Neutrophil (primary cell): Measurements from ENCODE around the gene TERB1.
"Not testable (repeated sequence)": the region's sequence is repeated elsewhere in the genome, so short reads cannot be mapped to it uniquely, and the experiment has no call there.

Experiments
- H3K27ac ChIP-seq: fragments of 200-600 bp; sonication (generic); 2 replicates; pipeline ENCODE4 v1.5.1; 2016; ENCODE audit warnings: mild to moderate bottlenecking, moderate library complexity
- H3K27me3 ChIP-seq: fragments of 200-600 bp; sonication (generic); 2 replicates; pipeline ENCODE4 v1.6.0; 2016; ENCODE audit warnings: mild to moderate bottlenecking
- H3K36me3 ChIP-seq: fragments of 200-600 bp; sonication (generic); 2 replicates; pipeline ENCODE4 v1.5.1; 2017
- H3K4me1 ChIP-seq, 2 experiments: fragments of 200-600 bp in 1 of 2; sonication (generic) in 1 of 2; 1 replicate in 1 of 2; 2 replicates in 1 of 2; pipeline versions ENCODE4 v1.5.1 to v1.6.1; 2013 to 2016; ENCODE audit warnings: low read depth in 1 of 2, low read length in 1 of 2, mild to moderate bottlenecking in 1 of 2, moderate library complexity in 1 of 2; ENCODE audit not compliant: control insufficient read depth in 1 of 2, insufficient read depth in 1 of 2
- H3K4me3 ChIP-seq, 2 experiments: fragments of 200-600 bp in 1 of 2; sonication (generic) in 1 of 2; 1 replicate in 1 of 2; 2 replicates in 1 of 2; pipeline ENCODE4 v1.5.1; 2013 to 2016; ENCODE audit warnings: low read depth in 1 of 2, low read length in 1 of 2, mild to moderate bottlenecking in 1 of 2, moderate library complexity in 1 of 2
- H3K9me3 ChIP-seq: fragments of 200-600 bp; sonication (generic); 2 replicates; pipeline ENCODE4 v1.5.1; 2016
- CTCF ChIP-seq: fragments of 200-600 bp; sonication (generic); IDR thresholded peaks from 2 replicates; pipeline ENCODE4 v1.5.1; 2016; ENCODE audit warnings: antibody characterized with exemption

Gene TERB1

GRCh38 chr16:66800856-66801255 is 528 bp downstream of the TERB1 start:
- Histone ChIP-seq H3K4me1 (no peaks in the 10 kb centered on the region), H3K4me3 (no peak overlapping the region), H3K27ac (no peak overlapping the region), H3K9me3 (no peaks in the 10 kb centered on the region), H3K36me3 (peaks cover 33% of the 10 kb centered on the region), H3K27me3 (no peaks in the 10 kb centered on the region)
- TF ChIP-seq CTCF: no peak

- H3K27me3 ChIP-seq: no peaks in the 10 kb centered on the region
- no peak for TF ChIP-seq CTCF
- H3K4me1 ChIP-seq: no peaks in the 10 kb centered on the region
- peaks cover 8% of the 10 kb centered on the region for H3K36me3 ChIP-seq
- H3K9me3 ChIP-seq: no peaks in the 10 kb centered on the region
- H3K4me3 ChIP-seq: no peak overlapping the region
- H3K27ac ChIP-seq: no peak overlapping the region
Measured at GRCh38 chr16:66798161-66798560, 3.2 kb downstream of the TERB1 start.

- not testable (repeated sequence) for H3K4me1 ChIP-seq, H3K27ac ChIP-seq, H3K4me3 ChIP-seq, H3K9me3 ChIP-seq, H3K27me3 ChIP-seq, H3K36me3 ChIP-seq
Measured at GRCh38 chr16:66793984-66794383, 7.4 kb downstream of the TERB1 start.

GRCh38 chr16:66790130-66790733 is 11.2 kb downstream of the TERB1 start:
- H3K27me3 ChIP-seq: peaks cover 4% of the 10 kb centered on the region
- no peaks in the 10 kb centered on the region for H3K36me3 ChIP-seq
- no peak overlapping the region for H3K4me3 ChIP-seq
- H3K4me1 ChIP-seq: no peaks in the 10 kb centered on the region
- H3K27ac ChIP-seq: no peak overlapping the region
- no peaks in the 10 kb centered on the region for H3K9me3 ChIP-seq
- no peak for TF ChIP-seq CTCF

GRCh38 chr16:66787427-66787826 is 14.0 kb downstream of the TERB1 start:
- no peak overlapping the region for H3K4me3 ChIP-seq
- H3K4me1 ChIP-seq: no peaks in the 10 kb centered on the region
- no peaks in the 10 kb centered on the region for H3K36me3 ChIP-seq
- no peak overlapping the region for H3K27ac ChIP-seq
- TF ChIP-seq CTCF: no peak
- H3K27me3 ChIP-seq: peaks cover 4% of the 10 kb centered on the region
- H3K9me3 ChIP-seq: no peaks in the 10 kb centered on the region

GRCh38 chr16:66786551-66786950 is 14.8 kb downstream of the TERB1 start:
- Histone ChIP-seq H3K36me3 (no peaks in the 10 kb centered on the region), H3K4me1 (no peaks in the 10 kb centered on the region), H3K27me3 (peaks cover 4% of the 10 kb centered on the region), H3K4me3 (no peak overlapping the region), H3K9me3 (no peaks in the 10 kb centered on the region), H3K27ac (no peak overlapping the region)
- no peak for TF ChIP-seq CTCF
